GM12872 (cell line): ENCODE measurements around the gene TLL2.

Source experiments
- TF ChIP-seq, protein P1 (sequence below): IDR thresholded peaks from 3 replicates; pipeline ENCODE4 v1.5.1; 2011; ENCODE audit warnings: low read depth, mild to moderate bottlenecking, low read length, moderate library complexity; ENCODE audit not compliant: insufficient read depth

TLL2 gene

DNA sequence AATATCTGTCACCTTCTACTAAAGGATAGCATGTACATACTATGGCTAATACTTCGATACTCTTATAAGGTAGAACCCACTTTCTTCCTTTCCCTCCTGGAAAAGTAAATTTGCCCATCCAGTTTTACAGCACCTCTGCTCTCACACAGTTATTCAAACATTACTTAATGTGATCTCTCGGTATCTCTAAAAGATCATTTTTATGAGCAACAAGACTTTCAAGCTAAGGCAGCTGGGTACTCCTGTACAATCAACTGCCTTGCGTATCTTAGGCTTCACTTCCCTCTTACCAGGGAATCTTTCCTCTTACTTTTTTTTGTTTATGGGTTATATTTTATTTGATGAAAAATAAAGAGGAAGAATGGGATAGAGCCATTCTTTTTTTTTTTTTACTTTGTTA lies 26.5 kb upstream of the TLL2 start:
- TF ChIP-seq, protein P1, sequence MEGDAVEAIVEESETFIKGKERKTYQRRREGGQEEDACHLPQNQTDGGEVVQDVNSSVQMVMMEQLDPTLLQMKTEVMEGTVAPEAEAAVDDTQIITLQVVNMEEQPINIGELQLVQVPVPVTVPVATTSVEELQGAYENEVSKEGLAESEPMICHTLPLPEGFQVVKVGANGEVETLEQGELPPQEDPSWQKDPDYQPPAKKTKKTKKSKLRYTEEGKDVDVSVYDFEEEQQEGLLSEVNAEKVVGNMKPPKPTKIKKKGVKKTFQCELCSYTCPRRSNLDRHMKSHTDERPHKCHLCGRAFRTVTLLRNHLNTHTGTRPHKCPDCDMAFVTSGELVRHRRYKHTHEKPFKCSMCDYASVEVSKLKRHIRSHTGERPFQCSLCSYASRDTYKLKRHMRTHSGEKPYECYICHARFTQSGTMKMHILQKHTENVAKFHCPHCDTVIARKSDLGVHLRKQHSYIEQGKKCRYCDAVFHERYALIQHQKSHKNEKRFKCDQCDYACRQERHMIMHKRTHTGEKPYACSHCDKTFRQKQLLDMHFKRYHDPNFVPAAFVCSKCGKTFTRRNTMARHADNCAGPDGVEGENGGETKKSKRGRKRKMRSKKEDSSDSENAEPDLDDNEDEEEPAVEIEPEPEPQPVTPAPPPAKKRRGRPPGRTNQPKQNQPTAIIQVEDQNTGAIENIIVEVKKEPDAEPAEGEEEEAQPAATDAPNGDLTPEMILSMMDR: no peak

DNA sequence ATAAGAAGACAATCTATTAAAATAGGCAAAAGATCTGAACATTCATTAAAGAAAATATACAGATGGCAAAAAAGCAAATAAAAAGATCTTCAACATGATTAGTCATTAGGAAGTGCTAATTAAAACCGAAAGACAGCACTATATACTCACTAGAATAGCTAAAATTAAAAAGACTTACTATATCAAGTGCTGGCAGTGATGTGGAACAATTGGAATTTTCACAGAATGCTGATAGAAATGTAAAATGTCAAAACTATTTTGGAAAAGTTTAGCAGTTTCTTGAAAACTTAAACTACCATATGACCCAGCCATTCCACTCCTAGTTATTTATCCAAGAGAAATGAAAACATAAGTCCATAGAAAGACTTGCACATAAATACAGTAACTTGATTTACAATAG lies 25.0 kb upstream of the TLL2 start:
- TF ChIP-seq, protein P1: no peak

GRCh38 chr10:96536129-96536528 lies 22.4 kb upstream of the TLL2 start:
- TF ChIP-seq, protein P1: no peak

DNA sequence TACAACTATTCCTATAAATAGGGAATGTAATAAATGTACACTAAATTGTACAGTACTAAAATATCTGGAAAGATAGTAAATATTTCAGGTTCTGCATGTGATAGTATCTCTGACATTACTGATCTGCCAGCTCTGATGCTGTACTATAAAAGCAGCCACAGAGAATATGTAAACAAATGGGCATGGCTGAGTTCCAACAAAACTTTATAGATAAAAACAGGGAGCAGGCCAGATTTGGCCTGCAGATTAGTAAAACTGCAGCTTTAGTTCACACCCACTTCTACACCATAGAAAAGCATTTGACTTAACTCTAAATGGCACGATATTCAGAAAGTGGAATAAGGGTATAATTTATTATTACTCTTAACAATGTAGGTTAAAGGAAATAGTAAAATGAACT lies 18.8 kb upstream of the TLL2 start:
- TF ChIP-seq, protein P1: no peak

DNA sequence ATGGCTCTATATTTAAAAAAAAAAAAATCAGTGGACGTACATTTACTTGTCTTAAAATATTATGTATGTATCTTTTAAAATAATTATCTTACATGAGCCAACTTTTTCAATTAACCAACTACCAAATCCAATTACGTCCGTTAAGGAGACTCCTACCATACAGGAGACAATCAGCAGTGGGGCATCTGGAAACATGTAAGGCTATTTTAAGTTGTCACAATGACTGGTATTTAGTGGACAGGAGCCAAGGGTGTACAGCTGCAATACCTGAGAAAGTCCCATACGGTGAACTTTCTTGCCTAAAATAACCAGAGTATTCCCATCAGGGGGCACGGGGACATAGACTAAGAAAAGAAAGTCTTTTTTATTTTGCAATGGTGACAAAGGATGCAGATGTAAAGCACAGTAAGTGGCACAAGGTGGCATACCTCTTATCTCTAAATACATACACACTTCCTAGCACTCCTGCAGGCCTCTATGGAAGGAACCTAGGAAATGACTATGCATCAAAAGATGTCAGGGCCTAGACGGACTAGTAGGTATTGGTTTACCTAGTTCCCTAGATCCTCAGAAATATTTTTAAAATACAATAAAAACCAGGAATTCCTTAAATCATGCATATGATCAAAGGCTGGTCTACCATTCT lies 16.0 kb upstream of the TLL2 start:
- TF ChIP-seq, protein P1: no peak

DNA sequence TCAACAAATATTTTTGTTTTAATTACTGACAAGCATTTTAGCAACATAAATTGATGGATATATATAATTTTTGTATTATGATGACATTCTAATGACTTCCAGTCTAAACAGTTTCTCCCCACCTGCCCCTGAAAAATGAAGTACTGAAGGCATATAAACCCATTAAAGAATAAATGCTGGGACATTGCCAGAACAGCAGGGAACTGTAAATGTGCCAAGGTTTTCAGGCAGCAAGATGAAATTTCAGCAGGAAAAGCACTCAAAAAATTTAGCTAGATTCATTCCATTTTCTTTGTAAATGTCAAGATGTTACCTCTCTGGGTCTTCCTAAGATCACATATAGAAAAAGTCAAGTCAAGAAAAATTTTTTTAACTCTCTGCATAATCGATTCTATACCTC lies 11.0 kb upstream of the TLL2 start:
- TF ChIP-seq, protein P1: no peak

DNA sequence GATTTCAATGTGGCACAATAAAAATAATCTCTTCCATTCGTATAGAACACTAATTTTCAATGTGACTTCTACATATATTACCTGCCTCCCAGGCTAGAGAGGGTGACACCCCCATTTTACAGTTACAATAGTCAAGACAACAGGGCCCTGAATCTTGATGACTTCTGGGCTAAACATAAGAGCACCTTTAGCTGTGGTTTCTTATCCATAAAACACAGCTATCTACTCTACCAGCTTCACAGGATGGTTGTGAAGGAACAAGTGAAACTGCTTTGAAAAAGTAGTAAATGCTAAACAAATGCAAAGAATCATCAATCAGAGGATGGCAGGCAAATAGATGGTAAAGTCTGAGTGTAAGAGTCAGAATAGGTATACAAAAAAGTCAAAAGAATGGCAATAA lies 3.6 kb upstream of the TLL2 start:
- TF ChIP-seq, protein P1: no peak
